T-helper 1 cell (primary cell): ENCODE measurements around the gene CENPN.

ENCODE experiments used
- DNase-seq, 5 donors: peaks; one replicate each; pipeline ENCODE4 v3.0.0-alpha.2; 2012 to 2020

CENPN gene

DNA sequence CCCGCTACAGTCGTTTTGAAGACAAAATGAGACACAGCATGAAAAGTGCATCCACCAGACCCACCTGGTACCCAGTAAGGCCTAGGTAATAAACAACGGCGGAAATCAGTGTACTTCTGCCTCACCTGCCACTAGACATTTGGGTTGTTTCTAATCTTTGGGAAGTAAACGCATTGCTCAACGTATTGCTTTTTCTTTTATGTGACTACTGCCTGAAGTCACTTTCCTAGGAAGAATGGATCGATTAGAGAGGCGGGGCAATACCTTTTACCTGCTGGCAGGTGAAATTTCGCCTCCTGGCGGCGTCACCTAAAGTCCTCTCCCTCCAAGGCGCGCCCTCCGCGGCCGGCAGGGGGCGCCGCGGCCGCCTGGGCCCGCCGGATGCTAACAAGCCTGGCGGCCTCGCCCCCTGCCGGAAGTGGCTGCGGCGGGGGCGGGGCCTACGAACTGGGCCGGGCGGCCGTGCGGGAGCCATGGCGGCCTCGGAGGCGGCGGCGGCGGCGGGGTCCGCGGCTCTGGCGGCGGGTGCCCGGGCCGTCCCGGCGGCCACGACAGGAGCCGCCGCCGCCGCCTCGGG is 28.5 kb downstream of the CENPN start, which contains the start of gene ATMIN:
Gene ATMIN (plus strand): TSS at position 445 of the 577 bp plus-strand sequence. CDS start 29 bp downstream, at position 474.
- peak; percentile 80 to 93 (median 83) for DNase-seq

GRCh38 chr16:81035975-81036750 is 29.1 kb downstream of the CENPN start:
- DNase-seq, result peak in 4 of 5 donors; percentile 27 to 54 (median 34)

GRCh38 chr16:81036751-81037350 is 29.8 kb downstream of the CENPN start:
- peak in 1 of 5 donors; percentile 10 for DNase-seq

DNA sequence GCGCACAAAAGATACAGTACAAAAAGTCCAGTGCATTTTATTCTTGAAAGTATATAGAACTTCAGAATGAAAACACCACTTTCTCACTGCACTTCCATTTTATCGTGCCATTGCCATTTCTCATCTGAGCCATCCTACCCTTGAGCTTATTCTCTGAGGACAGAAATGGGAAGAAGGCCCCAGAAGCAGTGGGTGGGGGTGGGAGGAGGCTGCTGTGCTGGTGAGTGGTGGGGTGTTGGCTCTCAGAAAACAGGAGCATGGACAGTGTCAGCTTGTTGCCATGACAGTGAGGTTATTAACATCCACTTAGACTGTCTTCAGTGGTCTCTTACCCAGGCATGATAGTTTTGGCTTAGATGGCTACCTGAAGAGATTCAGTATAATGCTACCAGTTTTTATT is 33.1 kb downstream of the CENPN start:
- no peak for DNase-seq

DNA sequence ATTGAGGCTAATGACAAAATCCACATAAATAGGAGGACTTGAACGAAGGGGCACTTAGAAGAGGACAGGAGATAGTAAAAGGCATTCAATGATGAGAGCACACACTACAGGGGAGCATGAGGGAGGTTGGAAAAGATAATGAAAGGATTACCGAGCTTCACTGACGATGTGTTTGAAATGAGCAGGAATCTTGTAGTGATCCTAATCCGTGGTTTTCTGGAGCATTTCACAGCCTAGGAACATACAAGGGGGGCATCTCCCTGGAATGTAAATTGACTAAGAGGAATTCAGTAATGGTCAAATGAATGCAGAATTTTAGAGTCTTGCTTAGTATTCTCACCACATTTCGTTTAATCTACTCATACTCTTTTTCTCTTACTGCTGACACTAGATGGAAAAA is 33.8 kb downstream of the CENPN start:
- DNase-seq, result no peak

DNA sequence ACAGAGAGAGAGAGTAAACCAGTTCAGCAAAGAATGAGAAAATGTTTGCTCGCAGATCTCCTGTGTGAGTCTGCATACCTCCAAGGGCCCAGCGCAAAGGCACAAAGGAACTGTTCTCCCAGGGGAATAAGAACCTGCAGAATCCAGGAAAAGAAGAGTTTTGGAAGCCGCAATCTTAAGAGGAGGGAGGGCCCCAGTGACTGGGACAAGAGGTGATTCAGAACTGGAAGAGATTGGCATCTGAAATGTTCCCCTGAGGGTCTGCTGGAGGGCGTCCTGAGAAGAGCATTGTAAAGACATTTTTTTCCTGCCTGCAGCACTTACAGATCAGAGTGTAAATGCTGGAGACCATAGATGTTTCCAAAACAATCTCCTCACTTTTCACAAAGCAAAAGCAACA is 34.7 kb downstream of the CENPN start:
- DNase-seq, result no peak

GRCh38 chr16:81042821-81043220 is 35.8 kb downstream of the CENPN start:
- DNase-seq, result no peak

DNA sequence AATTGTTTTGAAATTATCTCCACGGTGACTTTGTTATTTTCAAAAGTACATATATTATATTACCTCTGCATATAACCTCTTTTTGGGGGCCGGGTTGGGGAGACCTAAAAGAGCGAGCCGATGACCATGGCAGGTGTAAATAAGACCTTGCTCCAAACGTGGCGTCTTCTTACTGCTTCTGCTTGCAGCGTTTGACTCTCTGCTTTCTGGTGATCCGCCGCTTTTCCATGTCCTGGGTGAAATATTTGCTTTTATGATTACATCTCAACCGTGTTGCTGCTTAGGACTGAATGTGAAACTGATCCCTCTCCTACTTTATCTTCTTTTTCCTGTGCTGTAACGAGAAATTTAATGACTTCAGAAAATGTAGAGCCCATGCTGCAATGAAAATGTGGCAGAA is 46.7 kb downstream of the CENPN start:
- DNase-seq, result no peak

- no peak for DNase-seq
Measured at GRCh38 chr16:81060576-81061306, 53.7 kb downstream of the CENPN start.

GRCh38 chr16:81061307-81061640 is 54.3 kb downstream of the CENPN start:
- DNase-seq, result no peak

GRCh38 chr16:81061871-81062608 is 55.0 kb downstream of the CENPN start:
- DNase-seq, result no peak

GRCh38 chr16:81066681-81067080 is 59.7 kb downstream of the CENPN start:
- DNase-seq, result no peak

- no peak for DNase-seq
Measured at GRCh38 chr16:81067166-81067565, 60.2 kb downstream of the CENPN start.

DNA sequence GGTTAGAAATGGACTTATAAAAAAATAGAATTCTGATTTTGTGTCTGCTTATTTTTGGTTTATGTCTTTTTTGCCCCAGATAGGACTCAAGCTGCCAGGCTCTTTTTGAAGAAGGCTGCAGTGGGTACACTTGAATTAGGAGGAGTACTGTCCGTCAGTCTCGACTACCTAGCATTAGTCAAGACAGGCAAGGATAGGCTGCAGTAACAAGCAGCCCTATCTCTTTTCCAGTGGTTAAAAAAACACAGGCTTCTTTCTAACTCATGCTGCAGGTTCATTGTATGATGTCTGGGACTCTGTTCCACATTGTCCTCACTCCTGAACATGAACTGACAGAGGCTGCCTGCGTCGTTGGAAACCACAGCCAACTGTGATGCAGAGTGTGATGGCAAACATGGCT is 62.0 kb downstream of the CENPN start:
- DNase-seq, result no peak

DNA sequence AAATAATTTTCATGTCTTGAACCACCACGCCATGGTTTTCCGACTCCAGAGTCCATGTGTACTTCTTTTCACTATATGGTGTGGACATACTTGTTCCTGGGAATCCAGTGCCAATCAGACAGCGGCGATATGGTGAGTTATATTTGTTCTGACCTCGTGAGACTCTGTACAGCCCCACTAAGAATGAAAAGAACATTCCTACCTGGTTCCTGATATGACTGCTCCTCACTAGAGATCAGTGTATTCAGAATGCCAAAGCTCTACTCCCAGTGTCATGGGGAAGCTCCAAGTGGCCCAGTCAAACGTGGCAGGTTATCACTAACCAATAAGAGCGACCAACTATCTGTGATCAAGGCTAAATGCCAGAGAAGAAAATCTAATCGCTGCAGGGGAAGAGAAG is 64.0 kb downstream of the CENPN start:
- no peak for DNase-seq

DNA sequence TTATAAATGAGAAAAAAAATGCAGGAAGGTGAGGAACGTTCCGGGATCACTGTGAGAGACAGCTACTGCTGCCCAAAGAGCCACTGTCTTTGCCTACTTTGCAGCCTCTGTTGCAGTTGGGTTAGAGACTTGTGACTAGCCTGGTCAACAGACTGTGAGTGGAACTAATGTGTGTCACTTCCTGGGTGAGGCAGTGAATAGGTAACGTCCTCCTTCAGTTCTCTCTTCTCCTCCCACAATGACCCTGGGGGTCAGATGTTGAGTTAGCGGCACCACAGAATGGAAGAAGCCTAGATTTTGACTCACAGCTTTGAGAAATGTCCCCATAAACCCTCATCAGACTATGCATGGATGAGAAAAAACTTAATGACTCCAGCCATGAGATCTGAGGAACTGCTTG is 64.8 kb downstream of the CENPN start:
- DNase-seq, result no peak

DNA sequence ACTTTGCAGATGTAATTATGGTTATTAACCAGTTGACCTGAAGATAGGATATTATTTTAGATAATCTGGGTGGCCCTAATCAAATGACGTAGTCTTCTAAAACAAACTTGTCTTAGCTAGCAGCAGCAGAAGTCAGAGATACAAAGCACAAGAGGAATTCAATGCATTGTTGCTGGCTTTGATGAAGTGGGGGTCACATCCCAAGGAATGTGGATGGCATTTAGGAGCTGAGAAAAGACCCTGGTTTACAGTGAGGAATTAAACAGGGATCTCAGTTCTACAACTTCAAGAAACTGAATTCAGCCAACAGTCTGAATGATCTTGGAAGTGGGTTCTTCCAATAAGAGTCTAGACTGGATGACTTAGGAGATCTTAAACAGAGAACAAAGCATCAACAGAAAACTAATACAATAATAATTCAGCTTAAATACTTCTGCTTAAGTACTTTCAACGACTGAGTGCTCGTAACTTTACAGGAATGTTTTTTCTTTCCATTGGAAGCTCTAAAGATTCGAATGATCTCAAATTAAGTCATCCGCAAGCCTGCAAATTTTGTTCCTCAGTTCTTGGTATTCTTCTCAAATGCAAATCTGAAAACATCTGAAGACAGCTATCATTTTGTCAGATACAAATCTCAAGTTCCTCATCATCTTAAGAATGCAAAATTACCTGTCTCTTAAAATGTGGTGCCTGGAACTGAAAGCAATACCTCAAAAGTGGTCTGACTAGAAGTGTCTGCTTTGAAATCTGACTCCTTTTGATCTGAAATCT is 66.7 kb downstream of the CENPN start:
- no peak for DNase-seq

DNA sequence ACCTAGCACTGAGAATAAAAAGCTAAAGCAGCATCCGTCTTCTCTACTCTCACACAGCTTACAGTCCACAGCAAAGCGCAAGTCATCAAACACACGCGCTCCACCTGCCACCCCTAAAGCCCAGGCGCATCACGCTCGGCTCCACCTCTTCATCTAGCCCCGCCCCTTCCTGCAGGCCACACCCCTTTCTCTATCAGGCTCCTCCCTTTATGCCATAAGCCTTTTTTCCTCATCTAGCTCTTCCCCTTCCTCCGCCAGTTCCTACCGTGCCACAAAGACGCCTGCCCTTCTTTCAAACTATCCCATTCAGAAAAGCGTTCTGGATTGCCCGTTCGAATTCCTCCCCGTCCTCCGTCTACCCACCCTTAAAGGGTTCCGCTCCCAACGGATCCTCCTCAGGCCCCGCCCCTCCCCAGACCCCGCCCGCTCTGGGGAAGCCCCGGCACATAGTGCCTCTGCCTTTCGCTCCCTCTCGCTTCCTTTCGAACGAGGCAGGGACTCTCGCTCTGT is 69.6 kb downstream of the CENPN start:
- DNase-seq, result peak; percentile 84 to 94 (median 88)

DNA sequence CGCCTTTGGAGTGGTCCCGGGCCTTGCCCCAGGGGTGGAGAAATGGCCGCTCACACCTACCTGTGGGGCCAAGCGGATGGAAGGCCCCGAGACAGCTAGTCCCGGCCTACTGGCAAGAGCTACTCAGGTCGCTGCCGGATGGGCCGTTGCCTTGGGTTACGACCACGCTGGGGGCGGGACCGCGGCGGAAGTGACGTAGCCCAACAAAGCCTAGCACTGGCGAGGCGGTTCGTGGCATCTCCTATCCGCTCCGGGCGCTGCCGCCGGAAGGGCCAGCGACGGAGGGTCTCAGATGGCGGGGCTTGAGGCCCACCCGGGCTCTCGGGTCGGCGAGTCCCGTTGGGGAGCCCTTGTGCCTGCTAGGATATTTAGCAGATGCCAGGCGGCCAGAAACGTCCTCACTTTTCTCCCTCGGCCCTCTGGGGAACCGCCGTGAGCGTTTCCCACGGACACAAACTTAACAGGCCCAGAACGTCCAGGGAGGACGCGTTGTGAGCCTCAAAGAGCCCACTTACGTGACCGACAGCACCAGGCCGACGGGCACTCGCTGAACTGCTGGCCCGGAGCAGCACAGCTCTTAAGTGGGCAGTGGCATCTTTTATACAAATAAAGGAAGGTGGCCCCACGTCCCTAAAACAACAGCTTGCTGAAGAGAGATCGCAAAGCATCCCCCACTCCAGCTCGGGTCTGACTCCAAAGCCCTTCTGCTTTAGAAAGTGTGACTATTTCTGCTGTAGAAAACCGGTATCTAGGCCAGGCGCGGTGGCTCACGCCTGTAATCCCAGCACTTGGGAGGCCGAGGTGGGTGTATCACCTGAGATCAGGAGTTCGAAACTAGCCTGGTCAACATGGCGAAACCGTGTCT is 70.3 kb downstream of the CENPN start, which contains the start of gene C16orf46:
Gene C16orf46 (minus strand): TSS at position 163 of the 865 bp plus-strand sequence. CDS start 13,283 bp downstream, outside the sequence.
- DNase-seq, result peak; percentile 85 to 97 (median 90)

DNA sequence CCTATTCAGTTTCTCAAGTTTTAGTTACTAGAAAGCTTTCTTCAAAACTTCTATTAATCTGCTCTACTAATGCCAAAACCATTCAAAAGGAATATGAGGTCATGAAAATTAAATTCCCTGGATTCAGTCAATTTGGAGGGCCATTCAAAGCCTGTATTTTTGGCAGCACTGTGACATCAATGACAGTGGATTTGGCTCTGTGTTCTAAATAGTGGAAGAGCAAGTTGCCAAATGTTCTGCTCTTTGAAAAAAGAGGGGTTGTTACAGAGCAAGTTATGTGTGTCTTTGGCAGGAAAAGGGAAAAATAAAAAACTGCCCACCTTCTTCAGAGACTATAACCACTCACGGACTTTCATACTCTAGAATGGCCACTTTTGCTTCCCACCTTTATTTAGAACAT is 73.2 kb downstream of the CENPN start:
- DNase-seq, result no peak
